ENCODE results near the gene BNC2.
A peak's percentile ranks its signal among the peaks of the same experiment; 100 is the strongest.

GRCh38 chr9:16726718-16727451 lies 143.6 kb downstream of the BNC2 start:
- TF ChIP-seq CTCF (IDR thresholded peaks at IDR 0.05) (no peak), EP300 (IDR thresholded peaks at IDR 0.05) (peak in 1 of 4 donors; percentile 44), POLR2A (IDR thresholded peaks at IDR 0.05) (peak in 1 of 2 donors; percentile 5)
